Endothelial cell of umbilical vein (primary cell): ENCODE results near the gene RBM44.

ENCODE experiments used
- CTCF ChIP-seq, 2 donors: IDR thresholded peaks; 1 replicate in 1 of 2; 2 replicates in 1 of 2; pipeline ENCODE4 v1.5.1; 2011; ENCODE audit warnings: low read length in 2 of 2, mild to moderate bottlenecking in 2 of 2, moderate library complexity in 2 of 2, control low read depth in 1 of 2, inconsistent platforms in 1 of 2, low read depth in 1 of 2; ENCODE audit not compliant: insufficient read depth in 1 of 2; ENCODE audit errors: extremely low read depth in 1 of 2
- EZH2 ChIP-seq: IDR thresholded peaks from 2 replicates; pipeline ENCODE4 v1.6.1; 2012; ENCODE audit warnings: borderline replicate concordance, low read depth, mild to moderate bottlenecking, moderate library complexity, low read length, inconsistent platforms; ENCODE audit not compliant: severe bottlenecking
- FOS ChIP-seq: IDR thresholded peaks from 2 replicates; pipeline ENCODE4 v1.6.1; 2011; ENCODE audit warnings: mild to moderate bottlenecking, low read length, moderate library complexity, borderline replicate concordance; ENCODE audit not compliant: insufficient read depth
- GATA2 ChIP-seq: IDR thresholded peaks from 2 replicates; pipeline ENCODE4 v1.7.0; 2011; ENCODE audit warnings: low read depth, mild to moderate bottlenecking, moderate library complexity, mixed read lengths, low read length; ENCODE audit not compliant: insufficient read length, insufficient read depth
- JUN ChIP-seq: IDR thresholded peaks from 2 replicates; pipeline ENCODE4 v1.6.1; 2011; ENCODE audit warnings: borderline replicate concordance, low read depth; ENCODE audit not compliant: insufficient read length, insufficient read depth
- MAX ChIP-seq: IDR thresholded peaks from 2 replicates; pipeline ENCODE4 v1.6.1; 2011; ENCODE audit not compliant: insufficient read depth, insufficient read length
- MYC ChIP-seq: IDR thresholded peaks from one replicate; pipeline ENCODE4 v1.6.1; 2011; ENCODE audit warnings: mild to moderate bottlenecking, low read depth, low read length
- POLR2A ChIP-seq: IDR thresholded peaks from 2 replicates; pipeline ENCODE4 v1.6.1; 2012; ENCODE audit warnings: low read depth, mild to moderate bottlenecking, control low read depth, low read length
- POLR2AphosphoS5 ChIP-seq: IDR thresholded peaks from 2 replicates; pipeline ENCODE4 v1.6.1; 2012; ENCODE audit warnings: low read depth, mild to moderate bottlenecking, control low read depth, low read length, moderate library complexity; ENCODE audit not compliant: insufficient read depth

GRCh38 chr2:237885111-237885930, 86.7 kb downstream of the RBM44 start:
- TF ChIP-seq CTCF (IDR thresholded peaks at IDR 0.05; ENCODE audit: extremely low read depth in 1 of 2, insufficient read depth in 1 of 2, low read depth in 1 of 2, low read length in 2 of 2): no peak
- no peak for TF ChIP-seq POLR2AphosphoS5
- TF ChIP-seq POLR2A: no peak
- TF ChIP-seq EZH2: no peak
- no peak for TF ChIP-seq JUN
- no peak for TF ChIP-seq MYC
- no peak for TF ChIP-seq MAX
- TF ChIP-seq FOS: no peak
- TF ChIP-seq GATA2: no peak
